ENCODE results near the gene NBR1. TPM values are rescaled to one million over a fixed set of nuclear protein-coding genes. Genes with fewer than 3 reads are reported as not detected.

The NBR1 gene
- total and polyA plus RNA-seq, 2 of the 4 experiments (the other 2 are of a cell fraction), result 52.4 to 132 TPM

GRCh38 chr17:43217614-43218087 is 46.6 kb downstream of the NBR1 start:
- Histone ChIP-seq H2BK120ac (ENCODE audit: low read depth, low read length) (no peak overlapping the region), H3K4me2 (ENCODE audit: low read depth, low read length) (no peak overlapping the region), H3K27ac (ENCODE audit: insufficient read depth, low read length) (no peak overlapping the region), H4K91ac (ENCODE audit: insufficient read depth, low read depth, low read length) (no peak overlapping the region), H3K4me3 (ENCODE audit: insufficient read depth, low read depth, low read length) (no peak overlapping the region), H2AK9ac (replicated peaks; ENCODE audit: low read depth, low read length, poor library complexity) (no peak overlapping the region), H3K79me1 (ENCODE audit: low read depth in 1 of 2, low read length in 2 of 2) (peaks cover 13 to 34% of the 10 kb centered on the region in 2 experiments), H2BK20ac (ENCODE audit: low read depth, low read length) (no peak overlapping the region), H3K9ac (ENCODE audit: low read depth, low read length) (no peak overlapping the region), H3K36me3 (ENCODE audit: control insufficient read depth, insufficient read depth, low read length) (peaks cover 39% of the 10 kb centered on the region), H2BK5ac (ENCODE audit: low read depth, low read length, poor library complexity, severe bottlenecking) (no peak overlapping the region), H3K4ac (ENCODE audit: low read depth, low read length) (no peak overlapping the region), H3K18ac (ENCODE audit: low read depth, low read length) (no peak overlapping the region), H3K9me1 (ENCODE audit: insufficient read depth, low read length) (peaks cover 26% of the 10 kb centered on the region), H3K56ac (ENCODE audit: extremely low read depth, insufficient read depth, low read length) (no peak overlapping the region), H2AK5ac (ENCODE audit: low read depth, low read length) (no peak overlapping the region), H2AFZ (replicated peaks; ENCODE audit: low read length, poor library complexity) (no peak overlapping the region), H3K14ac (replicated peaks; ENCODE audit: low read depth, low read length) (no peak overlapping the region), H2BK15ac (ENCODE audit: low read depth, low read length) (no peak overlapping the region), H3K23ac (ENCODE audit: low read depth, low read length) (no peak overlapping the region), H4K5ac (ENCODE audit: low read depth, low read length) (no peak overlapping the region), H3K27me3 (ENCODE audit: control insufficient read depth, insufficient read depth, low read length) (no peaks in the 10 kb centered on the region), H4K20me1 (ENCODE audit: insufficient read depth, low read length) (no peaks in the 10 kb centered on the region), H4K8ac (ENCODE audit: low read depth in 2 of 2, low read length in 2 of 2) (no peak overlapping the region), H3K9me3 (ENCODE audit: control insufficient read depth, insufficient read depth, low read length) (no peaks in the 10 kb centered on the region), H3K4me1 (ENCODE audit: control insufficient read depth, insufficient read depth, low read length) (peaks cover 9% of the 10 kb centered on the region)
- POLR2A ChIA-PET (ENCODE audit: unreplicated experiment), result no interaction called here
- BruUV-seq (replicated peaks), result no TSS peak
- dilution Hi-C loops (cut with HindIII; ENCODE audit: low sequenced_read_pairs, unreplicated experiment) (no loop called here), intact Hi-C loops (cut with micrococcal nuclease) (loop anchor here (10.0 kb wide), 1 partner anchor 297 kb away; no protein-coding TSS in a partner anchor), in situ Hi-C loops (cut with MboI; ENCODE audit: low sequenced_read_pairs) (loop anchor here (25.0 kb wide), 1 partner anchor 95 kb away; no protein-coding TSS in a partner anchor)
- no peak for ATAC-seq (ENCODE audit: low read depth)
- no peak for DNase-seq
- CTCF ChIA-PET, result no interaction called here
- TF ChIP-seq SMC3 (IDR thresholded peaks at IDR 0.05; ENCODE audit: low read depth, low read length) (no peak), FOS (IDR thresholded peaks at IDR 0.05; ENCODE audit: low read depth, low read length) (no peak)
- no CpG with 5 or more reads among the region's 2 CpGs for WGBS, 2 experiments (ENCODE audit: extremely low coverage in 2 of 2, insufficient read length in 1 of 2)
